Fibroblast of lung (primary cell): ENCODE measurements around the gene NXPH1. TPM values are rescaled to one million over a fixed set of nuclear protein-coding genes. Genes with fewer than 3 reads are reported as not detected.

Source experiments
- DNase-seq, 2 donors: peaks; one replicate each; pipeline versions ENCODE4 v3.0.0 to v3.0.0-alpha.2; 2010; ENCODE audit warnings: low read depth in 2 of 2
- H2AFZ ChIP-seq: 2 replicates; pipeline ENCODE4 v1.5.1; 2012; ENCODE audit warnings: low read length, control low read depth, inconsistent platforms
- H3K27ac ChIP-seq: 2 replicates; pipeline ENCODE4 v1.5.1; 2011; ENCODE audit warnings: low read length, control low read depth; ENCODE audit not compliant: insufficient read depth
- H3K27me3 ChIP-seq: 2 replicates; pipeline ENCODE4 v1.5.1; 2011; ENCODE audit warnings: mild to moderate bottlenecking, low read length; ENCODE audit not compliant: control insufficient read depth, insufficient read depth
- H3K36me3 ChIP-seq: 2 replicates; pipeline ENCODE4 v1.5.1; 2011; ENCODE audit warnings: low read length; ENCODE audit not compliant: control insufficient read depth, insufficient read depth
- H3K4me1 ChIP-seq: 2 replicates; pipeline ENCODE4 v1.5.1; 2011; ENCODE audit warnings: low read length; ENCODE audit not compliant: control insufficient read depth, insufficient read depth; ENCODE audit errors: extremely low read depth
- H3K4me2 ChIP-seq: 2 replicates; pipeline ENCODE4 v1.5.1; 2011; ENCODE audit warnings: low read length, control low read depth; ENCODE audit not compliant: insufficient read depth; ENCODE audit errors: extremely low read depth
- H3K4me3 ChIP-seq, 4 experiments: fragments of 200-600 bp in 1 of 4; sonication (generic) in 1 of 4; replicated peaks in 1 of 4; 2 replicates each; pipeline ENCODE4 v1.5.1; 2011 to 2016; ENCODE audit warnings: low read length in 4 of 4, low read depth in 3 of 4, mild to moderate bottlenecking in 3 of 4, control low read depth in 2 of 4, inconsistent platforms in 1 of 4, mixed read lengths in 1 of 4; ENCODE audit not compliant: insufficient read depth in 1 of 4; ENCODE audit errors: control extremely low read depth in 1 of 4
- H3K79me2 ChIP-seq: 2 replicates; pipeline ENCODE4 v1.5.1; 2012; ENCODE audit warnings: mild to moderate bottlenecking, low read length, inconsistent platforms; ENCODE audit not compliant: control insufficient read depth, insufficient read depth
- H3K9ac ChIP-seq: 2 replicates; pipeline ENCODE4 v1.5.1; 2011; ENCODE audit warnings: mild to moderate bottlenecking, low read length, control low read depth; ENCODE audit not compliant: insufficient read depth
- H3K9me3 ChIP-seq: 2 replicates; pipeline ENCODE4 v1.5.1; 2012; ENCODE audit warnings: low read depth, low read length; ENCODE audit not compliant: control insufficient read depth, insufficient read depth
- H4K20me1 ChIP-seq: 2 replicates; pipeline ENCODE4 v1.5.1; 2011; ENCODE audit warnings: low read length; ENCODE audit not compliant: control insufficient read depth, insufficient read depth; ENCODE audit errors: extremely low read depth
- EZH2 ChIP-seq: IDR thresholded peaks from 2 replicates; pipeline ENCODE4 v1.5.1; 2012; ENCODE audit warnings: low read length, control low read depth, mild to moderate bottlenecking; ENCODE audit errors: missing control alignments
- polyA plus RNA-seq, 2 donors: library from polyadenylated mRNA; depleted of rRNA in 1 of 2; stranded (reverse) in 1 of 2; unstranded in 1 of 2; fragments of >200 nt; gene quantifications; 2 replicates each; pipeline ENCODE4 v1.2.1, GENCODE V29; 2011 to 2012; ENCODE audit warnings: missing spikeins in 1 of 2
- total RNA-seq: library from RNA; depleted of rRNA; stranded (reverse); fragments of >200 nt; gene quantifications from 2 replicates; pipeline ENCODE4 v1.2.1, GENCODE V29; 2014
- TF ChIP-seq, protein P1 (sequence below), 2 donors: IDR thresholded peaks in 1 of 2; conservative IDR thresholded peaks in 1 of 2; 1 replicate in 1 of 2; 2 replicates in 1 of 2; pipeline ENCODE4 v1.5.1; 2011 to 2012; ENCODE audit warnings: low read length in 2 of 2, control low read depth in 1 of 2, inconsistent platforms in 1 of 2, low read depth in 1 of 2, mild to moderate bottlenecking in 1 of 2

The NXPH1 gene
- total and polyA plus RNA-seq, 2 donors (not counting 1 experiment from before 2014, with no cell fraction given), result not detected

DNA sequence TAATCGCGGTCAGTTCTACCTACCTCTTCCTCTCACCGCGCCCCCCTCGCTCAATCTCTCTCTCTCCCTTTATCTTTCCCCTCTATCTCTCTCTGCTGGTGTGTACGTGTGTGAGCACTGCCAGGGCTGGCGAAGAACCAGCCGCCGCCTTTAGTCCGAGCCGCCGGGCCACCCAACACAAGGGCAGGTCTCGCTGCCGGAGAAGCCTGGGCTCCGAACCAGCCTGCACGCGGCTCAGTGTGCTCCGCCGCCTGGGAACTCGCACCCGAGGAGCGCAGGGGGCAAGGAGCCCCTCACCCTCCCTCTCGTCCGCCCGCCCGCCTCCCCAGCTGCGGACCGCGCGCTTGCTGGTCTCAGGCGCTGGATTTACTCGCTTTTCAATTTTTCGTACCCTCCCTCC lies 1.7 kb downstream of the NXPH1 start:
- Histone ChIP-seq H3K9ac (no peak overlapping the region), H3K27ac (no peak overlapping the region), H3K4me2 (no peak overlapping the region), H3K9me3 (no peaks in the 10 kb centered on the region), H3K27me3 (no peaks in the 10 kb centered on the region), H3K4me3 (no peak overlapping the region), H3K4me1 (no peaks in the 10 kb centered on the region), H4K20me1 (no peaks in the 10 kb centered on the region), H2AFZ (no peak overlapping the region), H3K36me3 (no peaks in the 10 kb centered on the region), H3K79me2 (no peaks in the 10 kb centered on the region)
- no peak for TF ChIP-seq EZH2
- TF ChIP-seq, protein P1, sequence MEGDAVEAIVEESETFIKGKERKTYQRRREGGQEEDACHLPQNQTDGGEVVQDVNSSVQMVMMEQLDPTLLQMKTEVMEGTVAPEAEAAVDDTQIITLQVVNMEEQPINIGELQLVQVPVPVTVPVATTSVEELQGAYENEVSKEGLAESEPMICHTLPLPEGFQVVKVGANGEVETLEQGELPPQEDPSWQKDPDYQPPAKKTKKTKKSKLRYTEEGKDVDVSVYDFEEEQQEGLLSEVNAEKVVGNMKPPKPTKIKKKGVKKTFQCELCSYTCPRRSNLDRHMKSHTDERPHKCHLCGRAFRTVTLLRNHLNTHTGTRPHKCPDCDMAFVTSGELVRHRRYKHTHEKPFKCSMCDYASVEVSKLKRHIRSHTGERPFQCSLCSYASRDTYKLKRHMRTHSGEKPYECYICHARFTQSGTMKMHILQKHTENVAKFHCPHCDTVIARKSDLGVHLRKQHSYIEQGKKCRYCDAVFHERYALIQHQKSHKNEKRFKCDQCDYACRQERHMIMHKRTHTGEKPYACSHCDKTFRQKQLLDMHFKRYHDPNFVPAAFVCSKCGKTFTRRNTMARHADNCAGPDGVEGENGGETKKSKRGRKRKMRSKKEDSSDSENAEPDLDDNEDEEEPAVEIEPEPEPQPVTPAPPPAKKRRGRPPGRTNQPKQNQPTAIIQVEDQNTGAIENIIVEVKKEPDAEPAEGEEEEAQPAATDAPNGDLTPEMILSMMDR (conservative IDR thresholded peaks at IDR 0.05 in 1 of 2, IDR thresholded peaks at IDR 0.05 in 1 of 2; ENCODE audit: low read depth in 1 of 2, low read length in 2 of 2), result no peak
- no peak for DNase-seq

DNA sequence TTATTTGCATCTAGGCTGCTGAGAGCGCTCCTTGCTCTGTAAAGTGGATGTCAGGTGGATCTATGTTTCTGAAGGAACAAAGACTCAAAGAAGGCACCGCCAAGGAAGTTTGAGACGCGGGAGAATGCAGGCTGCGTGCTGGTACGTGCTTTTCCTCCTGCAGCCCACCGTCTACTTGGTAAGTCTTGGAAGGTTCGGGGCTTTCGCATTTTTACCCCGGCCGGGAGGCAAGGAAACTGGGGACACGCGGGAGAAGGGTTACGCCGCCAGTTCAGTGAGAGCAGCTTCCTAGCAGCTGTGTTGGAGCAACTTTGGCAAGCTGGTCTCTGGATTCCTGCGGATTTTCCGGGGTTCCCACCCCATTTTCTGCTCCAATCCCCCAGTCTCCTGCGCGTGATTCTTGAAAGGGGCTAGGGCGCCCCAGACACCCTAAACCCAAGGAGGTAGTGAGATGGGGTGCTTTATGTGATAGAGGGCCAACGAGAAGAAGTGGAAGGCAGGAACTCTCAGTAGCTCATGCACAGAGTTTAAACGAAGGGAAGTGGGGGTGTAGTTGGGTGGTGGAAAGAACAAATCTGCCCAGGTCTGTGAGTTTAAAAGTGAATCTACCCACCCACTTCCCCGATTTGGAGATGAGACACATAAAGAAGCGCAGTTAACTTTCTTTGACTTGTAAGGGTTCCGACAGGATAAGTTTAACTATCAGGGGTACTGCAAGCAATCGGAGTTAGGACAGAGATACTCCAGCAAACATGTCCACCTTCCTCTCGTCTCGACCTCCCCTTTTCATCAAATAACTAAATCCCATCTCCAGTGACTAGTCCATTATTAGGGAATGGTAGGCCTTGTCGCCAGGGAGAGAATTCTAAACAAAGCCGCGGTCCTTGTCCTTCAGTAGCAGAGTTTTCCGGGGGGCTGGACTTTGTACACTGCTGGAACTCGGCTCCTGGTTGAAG lies 2.5 kb downstream of the NXPH1 start:
- Histone ChIP-seq H3K4me2 (no peak overlapping the region), H3K9ac (no peak overlapping the region), H3K27me3 (no peaks in the 10 kb centered on the region), H3K27ac (no peak overlapping the region), H3K79me2 (no peaks in the 10 kb centered on the region), H3K9me3 (no peaks in the 10 kb centered on the region), H3K4me1 (no peaks in the 10 kb centered on the region), H2AFZ (no peak overlapping the region), H3K4me3 (no peak overlapping the region), H3K36me3 (no peaks in the 10 kb centered on the region), H4K20me1 (no peaks in the 10 kb centered on the region)
- TF ChIP-seq, protein P1 (conservative IDR thresholded peaks at IDR 0.05 in 1 of 2, IDR thresholded peaks at IDR 0.05 in 1 of 2; ENCODE audit: low read depth in 1 of 2, low read length in 2 of 2), result no peak
- TF ChIP-seq EZH2, result no peak
- no peak for DNase-seq

DNA sequence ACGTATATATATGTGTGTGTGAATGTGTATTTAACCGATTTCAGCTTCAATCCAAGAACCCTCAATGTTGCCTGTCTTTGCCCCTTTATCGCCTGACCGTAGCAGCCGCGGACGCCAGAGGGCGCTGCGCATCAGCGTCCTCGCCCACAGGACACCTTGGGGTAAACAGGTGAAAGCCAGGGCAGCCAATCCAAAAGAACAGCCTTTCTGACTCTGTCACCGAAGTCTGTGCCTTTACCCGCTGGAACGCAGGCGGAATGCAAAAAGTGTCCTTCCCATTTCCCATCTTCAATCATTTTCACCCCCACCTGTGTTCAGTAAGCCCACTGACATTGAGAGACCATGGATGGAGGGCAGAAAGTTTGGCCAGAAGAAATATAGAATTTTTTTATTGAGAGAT lies 3.6 kb downstream of the NXPH1 start:
- no peak overlapping the region for H3K9ac ChIP-seq
- H2AFZ ChIP-seq, result no peak overlapping the region
- no peak overlapping the region for H3K27ac ChIP-seq
- H3K9me3 ChIP-seq, result no peaks in the 10 kb centered on the region
- no peaks in the 10 kb centered on the region for H3K27me3 ChIP-seq
- H3K36me3 ChIP-seq, result no peaks in the 10 kb centered on the region
- H3K4me1 ChIP-seq, result no peaks in the 10 kb centered on the region
- H3K4me2 ChIP-seq, result no peak overlapping the region
- H3K4me3 ChIP-seq, result no peak overlapping the region
- no peaks in the 10 kb centered on the region for H3K79me2 ChIP-seq
- peak in 1 of 2 donors; percentile 2 for DNase-seq
- H4K20me1 ChIP-seq, result no peaks in the 10 kb centered on the region
- no peak for TF ChIP-seq EZH2
- TF ChIP-seq, protein P1 (conservative IDR thresholded peaks at IDR 0.05 in 1 of 2, IDR thresholded peaks at IDR 0.05 in 1 of 2; ENCODE audit: low read depth in 1 of 2, low read length in 2 of 2), result peak in 1 of 2 donors; percentile 61
